NCI-H1417 treated with DMSO at 0.1 percent for 48 hours (cell line): ENCODE measurements around the gene CREBL2.

Experiments
- DNase-seq: peaks from one replicate; lab custom pipeline; 2025; lab: John Stamatoyannopoulos, UW

CREBL2 gene

DNA sequence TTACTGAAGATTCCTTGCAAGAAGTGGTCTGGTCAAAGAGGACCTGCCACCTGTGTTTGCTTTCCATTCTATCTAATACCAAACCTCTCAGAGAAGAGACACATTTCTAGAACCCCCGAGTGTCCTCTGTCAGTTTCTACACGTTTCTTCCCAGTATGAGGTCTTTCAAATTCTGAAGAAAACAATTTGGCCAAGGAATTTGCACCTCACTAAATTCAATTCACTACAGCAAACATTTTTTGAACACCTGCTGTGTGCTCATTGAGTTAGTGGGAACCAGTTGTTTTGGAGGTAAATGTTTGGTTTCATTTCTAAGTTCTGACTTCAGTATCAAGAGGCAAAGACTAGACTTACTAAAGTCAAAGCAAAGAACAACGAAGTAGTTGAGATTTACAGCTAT, 64.9 kb downstream of the CREBL2 start:
- DNase-seq: no peak

GRCh38 chr12:12681061-12681765, 69.5 kb downstream of the CREBL2 start:
- DNase-seq: no peak

GRCh38 chr12:12682284-12682683, 70.6 kb downstream of the CREBL2 start:
- DNase-seq: no peak

- no peak for DNase-seq
These were observed 71.5 kb downstream of the CREBL2 start for GRCh38 chr12:12683136-12683697.

DNA sequence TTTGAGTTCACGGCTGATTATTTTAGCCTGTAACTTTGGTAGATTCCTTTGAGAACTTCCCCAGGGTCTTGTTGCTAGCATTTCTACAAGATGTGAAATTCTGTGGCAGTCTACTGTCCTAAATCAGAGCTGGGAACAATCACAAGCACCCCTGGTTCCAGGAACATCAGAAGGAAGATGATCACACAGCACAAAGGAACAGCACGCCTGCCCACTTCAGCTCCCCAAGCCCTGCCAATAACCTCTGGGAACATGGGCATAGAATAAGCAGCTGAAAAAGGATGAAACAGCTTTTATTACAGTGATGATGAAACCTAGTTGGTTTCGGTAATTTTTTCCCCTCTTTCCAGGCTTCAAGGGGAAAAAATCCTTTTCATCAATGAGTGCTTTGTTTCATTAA, 72.0 kb downstream of the CREBL2 start:
- no peak for DNase-seq

- peak; percentile 31 for DNase-seq
These were observed 72.9 kb downstream of the CREBL2 start for GRCh38 chr12:12684375-12685106.

- peak; percentile 54 for DNase-seq
These were observed 73.6 kb downstream of the CREBL2 start for GRCh38 chr12:12685305-12685704.

- no peak for DNase-seq
These were observed 74.8 kb downstream of the CREBL2 start for GRCh38 chr12:12686472-12686871.

GRCh38 chr12:12686925-12687324, 75.2 kb downstream of the CREBL2 start:
- DNase-seq: no peak

DNA sequence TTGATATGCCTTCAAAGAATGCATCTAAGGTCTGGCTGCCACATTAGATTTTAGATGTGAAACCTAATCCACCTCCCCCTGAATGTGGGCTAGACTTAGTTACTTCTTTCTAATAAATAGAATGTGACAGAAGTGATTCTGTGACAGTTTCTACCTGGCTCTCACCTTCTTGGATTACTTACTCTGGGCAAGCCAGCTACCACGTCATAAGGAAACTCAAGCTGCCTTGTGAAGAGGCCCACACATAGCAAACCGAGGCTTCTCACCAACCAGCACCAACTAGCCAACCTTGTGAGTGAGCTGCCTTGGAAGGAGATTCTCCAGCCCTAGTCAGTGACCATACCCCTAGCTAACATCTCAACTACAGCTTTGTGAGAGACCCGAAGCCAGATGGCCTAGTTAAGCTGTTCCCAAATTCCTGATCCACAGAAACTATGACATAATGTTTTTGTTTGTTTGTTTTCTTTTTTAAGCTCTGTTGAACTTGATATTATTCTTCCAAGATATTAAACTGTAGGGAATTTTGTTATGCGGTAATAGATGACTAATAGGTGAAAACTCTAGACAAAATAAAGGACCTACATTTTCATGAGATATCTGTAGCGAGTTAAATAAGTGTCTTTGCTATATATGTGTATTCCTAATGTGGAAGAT, 78.1 kb downstream of the CREBL2 start:
- no peak for DNase-seq

- no peak for DNase-seq
These were observed 79.9 kb downstream of the CREBL2 start for GRCh38 chr12:12691549-12691948.

DNA sequence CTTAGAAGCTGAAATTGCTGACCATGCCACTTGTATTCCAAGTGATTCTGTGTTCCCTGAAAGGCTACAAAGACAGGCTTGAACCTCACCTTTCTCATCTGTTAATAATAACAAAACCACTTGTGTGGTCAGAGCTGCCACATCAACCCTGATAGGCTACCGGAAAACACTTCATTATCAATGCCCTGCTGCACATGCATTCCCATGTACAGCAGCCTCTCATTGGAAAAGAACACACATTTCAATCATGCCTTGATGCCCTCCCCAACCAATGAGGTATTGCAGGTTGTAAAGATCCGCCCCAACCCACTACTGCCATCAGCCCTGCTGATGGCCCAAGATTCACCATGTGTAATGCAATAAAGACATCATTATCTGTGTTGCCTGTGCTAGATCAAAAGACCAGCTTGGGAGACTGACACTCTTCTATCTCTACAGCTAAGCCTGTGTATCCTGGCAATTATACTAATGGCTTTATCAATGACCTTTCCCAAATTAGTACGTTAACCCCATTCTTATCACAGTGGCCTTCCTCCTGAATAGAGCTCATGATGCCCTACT, 81.5 kb downstream of the CREBL2 start:
- DNase-seq: no peak
